IMR-90 (cell line): ENCODE data around the gene CFAP97D2. TPM values are rescaled to one million over a fixed set of nuclear protein-coding genes. Genes with fewer than 3 reads are reported as not detected.

Experiments
- ATAC-seq: fragments of 200-7000 bp; cut with Tn5 transposase; 2 replicates; pipeline ENCODE4 v1.9.1; 2020; ENCODE audit warnings: low read depth, mild to moderate bottlenecking, moderate library complexity
- BruUV-seq: library from RNA; stranded (reverse); fragments of 400-500 nt; replicated peaks from 2 replicates; lab custom pipeline; 2021; lab: Mats Ljungman, UMichigan
- CTCF ChIA-PET: fragments of 300-600 bp; formaldehyde crosslinking; extraction: SDS; loops from one replicate; lab custom pipeline; 2021; ENCODE audit warnings: antibody characterized with exemption; lab: Yijun Ruan, JAX
- POLR2A ChIA-PET: fragments of 300-600 bp; sonication (Branson Sonifier 250); formaldehyde crosslinking; loops from one replicate; lab custom pipeline; 2022; ENCODE audit warnings: antibody characterized with exemption; ENCODE audit not compliant: unreplicated experiment; lab: Charles Lee
- DNase-seq: peaks from one replicate; pipeline ENCODE4 v3.0.0; 2013
- H2AFZ ChIP-seq: replicated peaks from 2 replicates; pipeline ENCODE3; 2013; ENCODE audit warnings: low read length, mild to moderate bottlenecking; ENCODE audit not compliant: poor library complexity
- H2AK5ac ChIP-seq: 2 replicates; pipeline ENCODE4 v1.6.1; 2013; ENCODE audit warnings: low read depth, low read length, inconsistent platforms
- H2AK9ac ChIP-seq: replicated peaks from 2 replicates; pipeline ENCODE3; 2013; ENCODE audit warnings: mild to moderate bottlenecking, low read depth, low read length, moderate library complexity; ENCODE audit not compliant: poor library complexity
- H2BK120ac ChIP-seq: 2 replicates; pipeline ENCODE4 v1.6.1; 2013; ENCODE audit warnings: low read depth, low read length, inconsistent platforms
- H2BK15ac ChIP-seq: 3 replicates; pipeline ENCODE4 v1.6.1; 2013; ENCODE audit warnings: low read depth, low read length, inconsistent platforms
- H2BK20ac ChIP-seq: 2 replicates; pipeline ENCODE4 v1.6.1; 2013; ENCODE audit warnings: low read depth, mild to moderate bottlenecking, inconsistent platforms, low read length, moderate library complexity
- H2BK5ac ChIP-seq: 2 replicates; pipeline ENCODE4 v1.6.1; 2013; ENCODE audit warnings: mild to moderate bottlenecking, low read depth, low read length, inconsistent platforms; ENCODE audit not compliant: poor library complexity, severe bottlenecking
- H3K14ac ChIP-seq: replicated peaks from 2 replicates; pipeline ENCODE4 v1.6.1; 2013; ENCODE audit warnings: low read depth, low read length, inconsistent platforms
- H3K18ac ChIP-seq: 2 replicates; pipeline ENCODE4 v1.6.1; 2013; ENCODE audit warnings: low read depth, low read length, control low read depth
- H3K23ac ChIP-seq: 2 replicates; pipeline ENCODE4 v1.6.1; 2013; ENCODE audit warnings: low read depth, low read length, inconsistent platforms
- H3K27ac ChIP-seq: 2 replicates; pipeline ENCODE4 v1.5.1; 2013; ENCODE audit warnings: mild to moderate bottlenecking, control low read depth, low read length; ENCODE audit not compliant: insufficient read depth
- H3K27me3 ChIP-seq: 2 replicates; pipeline ENCODE4 v1.6.1; 2013; ENCODE audit warnings: low read length; ENCODE audit not compliant: control insufficient read depth, insufficient read depth
- H3K36me3 ChIP-seq: 2 replicates; pipeline ENCODE4 v1.6.1; 2013; ENCODE audit warnings: low read length, mixed read lengths; ENCODE audit not compliant: control insufficient read depth, insufficient read depth
- H3K4ac ChIP-seq: 2 replicates; pipeline ENCODE4 v1.6.1; 2013; ENCODE audit warnings: low read depth, low read length, inconsistent platforms
- H3K4me1 ChIP-seq: 2 replicates; pipeline ENCODE4 v1.6.1; 2013; ENCODE audit warnings: low read length, mixed read lengths; ENCODE audit not compliant: control insufficient read depth, insufficient read depth
- H3K4me2 ChIP-seq: 2 replicates; pipeline ENCODE4 v1.6.1; 2013; ENCODE audit warnings: low read depth, mild to moderate bottlenecking, control low read depth, low read length, moderate library complexity
- H3K4me3 ChIP-seq: 2 replicates; pipeline ENCODE4 v1.5.1; 2013; ENCODE audit warnings: low read depth, mild to moderate bottlenecking, control low read depth, low read length, moderate library complexity; ENCODE audit not compliant: insufficient read depth
- H3K56ac ChIP-seq: 2 replicates; pipeline ENCODE4 v1.6.1; 2013; ENCODE audit warnings: low read length, inconsistent platforms; ENCODE audit not compliant: insufficient read depth; ENCODE audit errors: extremely low read depth
- H3K79me1 ChIP-seq, 2 experiments: 2 replicates each; pipeline ENCODE4 v1.6.1; 2013; ENCODE audit warnings: low read length in 2 of 2, inconsistent platforms in 1 of 2, low read depth in 1 of 2
- H3K9ac ChIP-seq: 2 replicates; pipeline ENCODE4 v1.6.1; 2013; ENCODE audit warnings: low read depth, low read length, control low read depth
- H3K9me1 ChIP-seq: 2 replicates; pipeline ENCODE4 v1.6.1; 2013; ENCODE audit warnings: low read length, inconsistent platforms; ENCODE audit not compliant: insufficient read depth
- H3K9me3 ChIP-seq: 2 replicates; pipeline ENCODE4 v1.6.1; 2013; ENCODE audit warnings: low read length; ENCODE audit not compliant: control insufficient read depth, insufficient read depth
- H4K20me1 ChIP-seq: 2 replicates; pipeline ENCODE4 v1.6.1; 2013; ENCODE audit warnings: low read length, inconsistent platforms; ENCODE audit not compliant: insufficient read depth
- H4K5ac ChIP-seq: 2 replicates; pipeline ENCODE4 v1.6.1; 2013; ENCODE audit warnings: mild to moderate bottlenecking, low read depth, low read length, control low read depth
- H4K8ac ChIP-seq, 2 experiments: 2 replicates each; pipeline ENCODE4 v1.6.1; 2013; ENCODE audit warnings: low read depth in 2 of 2, low read length in 2 of 2, control low read depth in 1 of 2, inconsistent platforms in 1 of 2
- H4K91ac ChIP-seq: 2 replicates; pipeline ENCODE4 v1.6.1; 2013; ENCODE audit warnings: low read depth, low read length, inconsistent platforms; ENCODE audit not compliant: insufficient read depth
- BHLHE40 ChIP-seq: fragments of 150-350 bp; IDR thresholded peaks from 2 replicates; pipeline ENCODE4 v1.6.1; 2016; ENCODE audit warnings: mild to moderate bottlenecking, low read depth, low read length
- ELK1 ChIP-seq: fragments of 150-350 bp; IDR thresholded peaks from 2 replicates; pipeline ENCODE4 v1.6.1; 2016; ENCODE audit warnings: low read depth, mild to moderate bottlenecking, low read length, moderate library complexity, borderline replicate concordance
- FOS ChIP-seq: fragments of 150-350 bp; IDR thresholded peaks from 2 replicates; pipeline ENCODE4 v1.6.1; 2016; ENCODE audit warnings: low read depth, low read length
- MAZ ChIP-seq: IDR thresholded peaks from 2 replicates; pipeline ENCODE4 v1.6.1; 2012; ENCODE audit warnings: low read depth, mild to moderate bottlenecking, low read length, improper control_type of control experiment, moderate library complexity, borderline replicate concordance
- MXI1 ChIP-seq: IDR thresholded peaks from 2 replicates; pipeline ENCODE4 v1.6.1; 2012; ENCODE audit warnings: low read depth, mild to moderate bottlenecking, low read length, moderate library complexity, borderline replicate concordance
- POLR2A ChIP-seq: IDR thresholded peaks from 2 replicates; pipeline ENCODE4 v1.6.1; 2012; ENCODE audit warnings: mild to moderate bottlenecking, low read depth, low read length
- RAD21 ChIP-seq: IDR thresholded peaks from 2 replicates; pipeline ENCODE4 v1.6.1; 2012; ENCODE audit warnings: low read length, improper control_type of control experiment
- RCOR1 ChIP-seq: IDR thresholded peaks from 2 replicates; pipeline ENCODE4 v1.6.1; 2012; ENCODE audit warnings: mild to moderate bottlenecking, low read length, improper control_type of control experiment; ENCODE audit not compliant: insufficient replicate concordance
- RFX5 ChIP-seq: IDR thresholded peaks from 2 replicates; pipeline ENCODE4 v1.8.0; 2012; ENCODE audit warnings: low read depth, mild to moderate bottlenecking, low read length, moderate library complexity
- USF2 ChIP-seq: fragments of 150-350 bp; IDR thresholded peaks from 2 replicates; pipeline ENCODE4 v1.6.1; 2017; ENCODE audit warnings: mild to moderate bottlenecking, antibody characterized with exemption, low read length, low read depth
- WGBS, 2 experiments: methylation state at CpG; one replicate each; pipeline versions ENCODE4 v1.1.5 to v1.1.7; 2013; ENCODE audit warnings: missing lambda C conversion rate in 2 of 2; ENCODE audit not compliant: insufficient read length in 1 of 2; ENCODE audit errors: extremely low coverage in 2 of 2; 5-methylcytosine and 5-hydroxymethylcytosine counted together
- dilution Hi-C: fragments of 300-500 bp; cut with HindIII; formaldehyde crosslinking; loops from one replicate; pipeline ENCODE4 v1.14.3; 2018; ENCODE audit warnings: low sequenced_read_pairs; ENCODE audit not compliant: unreplicated experiment
- in situ Hi-C: fragments of 300-500 bp; cut with MboI; formaldehyde crosslinking; loops from 3 replicates; pipeline ENCODE4 v1.14.3; 2019; ENCODE audit warnings: low sequenced_read_pairs, inconsistent platforms, mixed read lengths
- intact Hi-C: fragments of 100-400 bp; cut with micrococcal nuclease; formaldehyde crosslinking; loops from 2 replicates; pipeline ENCODE4 v1.10.0; 2022
- polyA plus RNA-seq, 3 experiments: library from polyadenylated mRNA; depleted of rRNA; stranded (reverse); fragments of >200 nt; gene quantifications; 2 replicates each; pipeline ENCODE4 v1.2.3, GENCODE V29; 2012; ENCODE audit warnings: low replicate concordance in 1 of 3
- total RNA-seq: library from RNA; depleted of rRNA; stranded (reverse); fragments of >200 nt; gene quantifications from 2 replicates; pipeline ENCODE4 v1.2.3, GENCODE V29; 2012

The CFAP97D2 gene
- total and polyA plus RNA-seq, 2 of the 4 experiments (the other 2 are of a cell fraction) = not detected

- POLR2A ChIA-PET = no interaction called here
- 0 out of 2 replicates have a peak, but pooled peaks cover 3% of the 10 kb centered on the region for H3K9me1 ChIP-seq
- H4K8ac ChIP-seq = peak overlapping the region in 1 of 2 experiments; percentile 36; a peak in 1 of 4 replicates
- ATAC-seq (no peak), DNase-seq (no peak)
- CTCF ChIA-PET = no interaction called here
- H3K14ac ChIP-seq = peak overlapping the region; percentile 72
- no peaks in the 10 kb centered on the region for H3K36me3 ChIP-seq
- peak overlapping the region; percentile 66; the same call in 1 of the 2 replicates for H2BK20ac ChIP-seq
- intact Hi-C loops = no loop called here
- H3K4me3 ChIP-seq = no peak overlapping the region
- TF ChIP-seq USF2 (no peak), MXI1 (no peak), RAD21 (no peak), BHLHE40 (no peak), MAZ (no peak), RCOR1 (no peak), POLR2A (no peak), FOS (no peak), ELK1 (no peak), RFX5 (no peak)
- peaks cover 10% of the 10 kb centered on the region for H3K9me3 ChIP-seq
- dilution Hi-C loops = no loop called here
- H3K27ac ChIP-seq = no peak overlapping the region
- H4K20me1 ChIP-seq = no peaks in the 10 kb centered on the region
- H2BK120ac ChIP-seq = peak overlapping the region; percentile 53; the same call in 1 of the 2 replicates
- in situ Hi-C loops = no loop called here
- peak overlapping the region; percentile 64 for H2AFZ ChIP-seq
- no peak overlapping the region for H3K18ac ChIP-seq
- H2BK15ac ChIP-seq = peak overlapping the region; percentile 50; the same call in 1 of the 3 replicates
- H3K4me1 ChIP-seq = 0 out of 2 replicates have a peak, but pooled peaks cover 3% of the 10 kb centered on the region
- no peak overlapping the region for H3K9ac ChIP-seq
- H3K23ac ChIP-seq = no peak overlapping the region
- H2AK5ac ChIP-seq = peak overlapping the region; percentile 23; the same call in 1 of the 2 replicates
- no peaks in the 10 kb centered on the region for H3K79me1 ChIP-seq
- H2BK5ac ChIP-seq = peak overlapping the region; percentile 1
- no peak overlapping the region for H4K5ac ChIP-seq
- BruUV-seq = no TSS peak
- peak overlapping the region; percentile 75 for H3K4ac ChIP-seq
- H3K27me3 ChIP-seq = peaks cover 1% of the 10 kb centered on the region; the same call in 1 of the 2 replicates
- WGBS, 2 experiments = 88% methylated on average over 12 of the region's 26 CpGs; no CpG with 5 or more reads in 1 of the 2 experiments
- H2AK9ac ChIP-seq = peak overlapping the region; percentile 13
- H4K91ac ChIP-seq = no peak overlapping the region; the same call in 1 of the 2 replicates
- no peak overlapping the region for H3K56ac ChIP-seq
- H3K4me2 ChIP-seq = no peak overlapping the region
Observed at GRCh38 chr13:114211446-114212157, 32.5 kb downstream of the CFAP97D2 start.
